Stomach (tissue), 9 donors: ENCODE measurements around the gene ICAM2. TPM values are rescaled to one million over a fixed set of nuclear protein-coding genes. Genes with fewer than 3 reads are reported as not detected.
A peak's percentile ranks its signal among the peaks of the same experiment; 100 is the strongest.

Source experiments
- DNase-seq, 2 donors: peaks; one replicate each; pipeline versions ENCODE4 v3.0.0 to v3.0.0-alpha.2; 2013 to 2019
- H3K27ac ChIP-seq, 5 donors: fragments of 200-600 bp in 4 of 5; sonication (generic) in 4 of 5; one replicate each; pipeline ENCODE4 v1.5.1; 2013 to 2019; ENCODE audit warnings: mild to moderate bottlenecking in 1 of 5, moderate library complexity in 1 of 5
- H3K27me3 ChIP-seq, 3 donors: fragments of 200-600 bp; sonication (generic); one replicate each; pipeline ENCODE4 v1.5.1; 2017 to 2019; ENCODE audit warnings: mixed run types in 1 of 3
- H3K36me3 ChIP-seq, 4 donors: fragments of 200-600 bp; sonication (generic); 1 replicate in 3 of 4; 2 replicates in 1 of 4; pipeline ENCODE4 v1.5.1; 2016 to 2019
- H3K4me1 ChIP-seq, 4 donors: fragments of 200-600 bp; sonication (generic); one replicate each; pipeline ENCODE4 v1.5.1; 2016 to 2019
- H3K4me3 ChIP-seq, 4 donors: fragments of 200-600 bp; sonication (generic) in 3 of 4; one replicate each; pipeline ENCODE4 v1.5.1; 2016 to 2019; ENCODE audit warnings: mild to moderate bottlenecking in 1 of 4
- H3K9me3 ChIP-seq, 4 donors: fragments of 200-600 bp; sonication (generic); one replicate each; pipeline ENCODE4 v1.5.1; 2016 to 2019
- EP300 ChIP-seq: sonication (generic); formaldehyde crosslinking; IDR thresholded peaks from one replicate; pipeline ENCODE4 v1.6.1; 2017; ENCODE audit warnings: antibody characterized with exemption
- POLR2A ChIP-seq, 4 donors: fragments of 450-650 bp; IDR thresholded peaks; one replicate each; pipeline ENCODE4 v1.6.1; 2016; ENCODE audit warnings: antibody characterized with exemption in 4 of 4, control low read depth in 2 of 4, mild to moderate bottlenecking in 1 of 4, moderate library complexity in 1 of 4
- POLR2AphosphoS5 ChIP-seq, 3 donors: sonication (generic); formaldehyde crosslinking; IDR thresholded peaks; one replicate each; pipeline ENCODE4 v1.6.1; 2016; ENCODE audit warnings: antibody characterized with exemption in 3 of 3
- WGBS, 5 donors: extraction: QIAGEN DNeasy Blood & Tissue Kit in 3 of 5; methylation state at CpG; one replicate each; pipeline versions ENCODE4 v1.1.5 to v1.1.7; 2013 to 2018; 5-methylcytosine and 5-hydroxymethylcytosine counted together
- intact Hi-C: fragments of 100-400 bp; cut with DNase I; formaldehyde crosslinking; loops from one replicate; pipeline ENCODE4 v1.15.1; 2023; ENCODE audit warnings: low total_unique reads
- polyA plus RNA-seq, 3 donors: library from polyadenylated mRNA; stranded (reverse); fragments of 200-250 nt; gene quantifications; one replicate each; pipeline ENCODE4 v1.2.3, GENCODE V29; 2013
- total RNA-seq, 5 donors: library from RNA; depleted of rRNA; stranded (reverse); fragments of >200 nt; gene quantifications; one replicate each; pipeline versions ENCODE4 v1.1.0 to v1.2.3, GENCODE V29; 2014 to 2016
- TF ChIP-seq, protein P1 (sequence below), 7 experiments: fragments of 450-650 bp in 4 of 7; fragments of 200-600 bp in 3 of 7; sonication (generic) in 3 of 7; IDR thresholded peaks; one replicate each; pipeline ENCODE4 v1.5.1; 2016 to 2019; ENCODE audit warnings: antibody characterized with exemption in 7 of 7, control low read depth in 2 of 7, mild to moderate bottlenecking in 1 of 7
- donor health status: healthy with polysubstance abuse.
- donor health status: Bipolar disorder and iron deficiency.
- donor health status: healthy.

ICAM2 gene
- total and polyA plus RNA-seq, 8 donors, result 4.7 to 25.3 (median 10.7) TPM; not detected in 2

GRCh38 chr17:64061178-64061898 lies 40.9 kb upstream of the ICAM2 start:
- H3K9me3 ChIP-seq, result no peaks in the 10 kb centered on the region
- DNase-seq, result no peak
- H3K4me3 ChIP-seq, result no peak overlapping the region
- no peak for TF ChIP-seq POLR2A (IDR thresholded peaks at IDR 0.05)
- TF ChIP-seq EP300, result no peak
- TF ChIP-seq, protein P1, sequence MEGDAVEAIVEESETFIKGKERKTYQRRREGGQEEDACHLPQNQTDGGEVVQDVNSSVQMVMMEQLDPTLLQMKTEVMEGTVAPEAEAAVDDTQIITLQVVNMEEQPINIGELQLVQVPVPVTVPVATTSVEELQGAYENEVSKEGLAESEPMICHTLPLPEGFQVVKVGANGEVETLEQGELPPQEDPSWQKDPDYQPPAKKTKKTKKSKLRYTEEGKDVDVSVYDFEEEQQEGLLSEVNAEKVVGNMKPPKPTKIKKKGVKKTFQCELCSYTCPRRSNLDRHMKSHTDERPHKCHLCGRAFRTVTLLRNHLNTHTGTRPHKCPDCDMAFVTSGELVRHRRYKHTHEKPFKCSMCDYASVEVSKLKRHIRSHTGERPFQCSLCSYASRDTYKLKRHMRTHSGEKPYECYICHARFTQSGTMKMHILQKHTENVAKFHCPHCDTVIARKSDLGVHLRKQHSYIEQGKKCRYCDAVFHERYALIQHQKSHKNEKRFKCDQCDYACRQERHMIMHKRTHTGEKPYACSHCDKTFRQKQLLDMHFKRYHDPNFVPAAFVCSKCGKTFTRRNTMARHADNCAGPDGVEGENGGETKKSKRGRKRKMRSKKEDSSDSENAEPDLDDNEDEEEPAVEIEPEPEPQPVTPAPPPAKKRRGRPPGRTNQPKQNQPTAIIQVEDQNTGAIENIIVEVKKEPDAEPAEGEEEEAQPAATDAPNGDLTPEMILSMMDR (IDR thresholded peaks at IDR 0.05), result no peak
- peak in 1 of 3 donors; percentile 16 for TF ChIP-seq POLR2AphosphoS5 (IDR thresholded peaks at IDR 0.05)
- intact Hi-C loops, result no loop called here
- H3K4me1 ChIP-seq, result peaks cover 0 to 51% (median 11%) of the 10 kb centered on the region in 4 donors
- 72 to 86% (median 80%) methylated on average over 5 of the region's 5 CpGs for WGBS, 5 donors
- H3K36me3 ChIP-seq, result peaks cover 43 to 98% (median 93%) of the 10 kb centered on the region in 4 donors
- no peaks in the 10 kb centered on the region for H3K27me3 ChIP-seq
- peak overlapping the region; percentile 5 to 52 (median 16) for H3K27ac ChIP-seq

- peaks cover 0 to 51% (median 11%) of the 10 kb centered on the region in 4 donors for H3K4me1 ChIP-seq
- H3K36me3 ChIP-seq, result peaks cover 53 to 98% (median 94%) of the 10 kb centered on the region in 4 donors
- no peak for DNase-seq
- H3K9me3 ChIP-seq, result no peaks in the 10 kb centered on the region
- 74 to 82% (median 76%) methylated on average over 5 of the region's 5 CpGs for WGBS, 5 donors
- TF ChIP-seq, protein P1 (IDR thresholded peaks at IDR 0.05), result no peak
- TF ChIP-seq POLR2AphosphoS5 (IDR thresholded peaks at IDR 0.05) (no peak), POLR2A (IDR thresholded peaks at IDR 0.05) (no peak), EP300 (no peak)
- H3K27me3 ChIP-seq, result no peaks in the 10 kb centered on the region
- intact Hi-C loops, result no loop called here
- H3K27ac ChIP-seq, result peak overlapping the region in 2 of 5 donors; percentile 12 to 36
- H3K4me3 ChIP-seq, result no peak overlapping the region
Measured at GRCh38 chr17:64060331-64060730, 39.9 kb upstream of the ICAM2 start.

GRCh38 chr17:64059756-64060155 lies 39.3 kb upstream of the ICAM2 start:
- 92 to 98% (median 94%) methylated on average over 2 of the region's 2 CpGs for WGBS, 5 donors
- H3K36me3 ChIP-seq, result peaks cover 54 to 98% (median 94%) of the 10 kb centered on the region in 4 donors
- H3K27ac ChIP-seq, result peak overlapping the region in 1 of 5 donors; percentile 12
- no peaks in the 10 kb centered on the region for H3K27me3 ChIP-seq
- H3K4me1 ChIP-seq, result peaks cover 0 to 46% (median 10%) of the 10 kb centered on the region in 4 donors
- DNase-seq, result no peak
- no peaks in the 10 kb centered on the region for H3K9me3 ChIP-seq
- H3K4me3 ChIP-seq, result no peak overlapping the region
- intact Hi-C loops, result loop anchor here (10.0 kb wide), 1 partner anchor 75 kb away; the partner anchor contains the start of gene ERN1
- TF ChIP-seq, protein P1 (IDR thresholded peaks at IDR 0.05), result no peak
- no peak for TF ChIP-seq POLR2AphosphoS5 (IDR thresholded peaks at IDR 0.05)
- no peak for TF ChIP-seq POLR2A (IDR thresholded peaks at IDR 0.05)
- no peak for TF ChIP-seq EP300

- peaks cover 58 to 98% (median 94%) of the 10 kb centered on the region in 4 donors for H3K36me3 ChIP-seq
- H3K4me3 ChIP-seq, result no peak overlapping the region
- no peaks in the 10 kb centered on the region for H3K9me3 ChIP-seq
- DNase-seq, result peak in 1 of 2 donors; percentile 49
- 36 to 67% (median 57%) methylated on average over 5 of the region's 5 CpGs for WGBS, 5 donors
- no peaks in the 10 kb centered on the region for H3K27me3 ChIP-seq
- intact Hi-C loops, result loop anchor here (10.0 kb wide), 1 partner anchor 76 kb away; the partner anchor contains the start of gene ERN1
- no peak overlapping the region for H3K27ac ChIP-seq
- TF ChIP-seq POLR2AphosphoS5 (IDR thresholded peaks at IDR 0.05), result no peak
- TF ChIP-seq POLR2A (IDR thresholded peaks at IDR 0.05), result no peak
- no peak for TF ChIP-seq EP300
- TF ChIP-seq, protein P1 (IDR thresholded peaks at IDR 0.05), result no peak
- H3K4me1 ChIP-seq, result peaks cover 0 to 34% (median 2%) of the 10 kb centered on the region in 4 donors
Measured at GRCh38 chr17:64058621-64059020, 38.2 kb upstream of the ICAM2 start.
